MM.1S (cell line): Measurements from ENCODE around the gene JAG2.

ENCODE experiments used
- DNase-seq: peaks from one replicate; pipeline ENCODE4 v3.0.0-alpha.2; 2015
- H2AFZ ChIP-seq: fragments of 300-600 bp; sonication (generic); 2 replicates; pipeline ENCODE4 v1.6.0; 2016; ENCODE audit warnings: antibody characterized with exemption, low read length
- H3F3A ChIP-seq: fragments of 300-600 bp; sonication (generic); 2 replicates; pipeline ENCODE4 v1.6.1; 2016; ENCODE audit warnings: mild to moderate bottlenecking, antibody characterized with exemption, low read length, moderate library complexity, mixed read lengths; ENCODE audit not compliant: insufficient read depth
- H3K27ac ChIP-seq: fragments of 300-600 bp; sonication (generic); 2 replicates; pipeline ENCODE4 v1.5.1; 2016; ENCODE audit warnings: mild to moderate bottlenecking, low read length
- H3K27me3 ChIP-seq: fragments of 300-600 bp; sonication (generic); replicated peaks from 2 replicates; pipeline ENCODE4 v1.6.0; 2016; ENCODE audit warnings: low read length; ENCODE audit not compliant: insufficient read depth
- H3K36me3 ChIP-seq: fragments of 300-600 bp; sonication (generic); replicated peaks from 2 replicates; pipeline ENCODE4 v1.6.1; 2016; ENCODE audit warnings: mild to moderate bottlenecking, low read length, mixed read lengths; ENCODE audit not compliant: insufficient read depth
- H3K4me1 ChIP-seq: fragments of 300-600 bp; sonication (generic); 2 replicates; pipeline ENCODE4 v1.6.1; 2016; ENCODE audit warnings: low read length, mixed read lengths
- H3K4me2 ChIP-seq: fragments of 300-600 bp; sonication (generic); 2 replicates; pipeline ENCODE4 v1.6.0; 2016; ENCODE audit warnings: low read depth, low read length
- H3K4me3 ChIP-seq: fragments of 300-600 bp; sonication (generic); 2 replicates; pipeline ENCODE4 v1.5.1; 2016; ENCODE audit warnings: low read length, mixed read lengths
- H3K79me2 ChIP-seq: fragments of 300-600 bp; sonication (generic); 2 replicates; pipeline ENCODE4 v1.6.1; 2016; ENCODE audit warnings: mixed run types, low read length, mixed read lengths
- H3K9ac ChIP-seq: fragments of 300-600 bp; sonication (generic); 2 replicates; pipeline ENCODE4 v1.6.1; 2016; ENCODE audit warnings: low read length, mixed read lengths
- H3K9me2 ChIP-seq: fragments of 300-600 bp; sonication (generic); replicated peaks from 2 replicates; pipeline ENCODE4 v1.6.1; 2016; ENCODE audit warnings: mild to moderate bottlenecking, low read length, mixed read lengths; ENCODE audit not compliant: insufficient read depth
- H3K9me3 ChIP-seq: fragments of 300-600 bp; sonication (generic); replicated peaks from 2 replicates; pipeline ENCODE4 v1.6.1; 2016; ENCODE audit warnings: mild to moderate bottlenecking, low read length, mixed read lengths; ENCODE audit not compliant: insufficient read depth
- H4K20me1 ChIP-seq: fragments of 300-600 bp; sonication (generic); 2 replicates; pipeline ENCODE4 v1.6.1; 2016; ENCODE audit warnings: mild to moderate bottlenecking, low read length, moderate library complexity, mixed read lengths; ENCODE audit not compliant: insufficient read depth
- EZH2 ChIP-seq: fragments of 300-600 bp; sonication (generic); optimal IDR thresholded peaks from 2 replicates; pipeline ENCODE3; 2017; ENCODE audit warnings: low read depth, mild to moderate bottlenecking, antibody characterized with exemption, low read length, mixed read lengths
- EZH2phosphoT487 ChIP-seq: fragments of 300-600 bp; sonication (generic); IDR thresholded peaks from 2 replicates; pipeline ENCODE4 v1.6.1; 2018; ENCODE audit warnings: antibody characterized with exemption, low read length
- TF ChIP-seq, protein P1 (sequence below): fragments of 300-600 bp; sonication (generic); IDR thresholded peaks from 2 replicates; pipeline ENCODE4 v1.5.1; 2016; ENCODE audit warnings: antibody characterized with exemption, low read length, mixed read lengths

Gene JAG2

DNA sequence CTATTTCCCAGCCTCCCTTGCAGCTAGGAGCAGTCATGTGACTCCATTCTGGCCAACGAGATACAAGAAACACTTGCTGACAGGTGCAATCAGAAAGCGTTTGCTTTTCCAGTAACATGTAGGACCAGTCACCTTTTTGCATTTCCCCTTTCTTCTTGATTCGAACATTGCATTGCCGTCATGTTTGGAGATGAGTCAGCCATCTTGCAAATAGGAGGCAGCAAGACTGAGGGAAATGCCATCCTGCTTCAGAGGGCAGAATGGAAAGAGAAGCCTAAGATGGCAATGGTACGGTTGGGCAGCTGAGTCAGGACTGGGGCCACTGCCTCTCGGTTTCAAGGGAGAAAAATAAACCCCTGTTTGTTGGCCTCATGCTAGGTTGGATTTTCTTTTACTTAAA lies 68.8 kb downstream of the JAG2 start:
- Histone ChIP-seq H3K27me3 (peaks cover 74% of the 10 kb centered on the region), H3K27ac (no peak overlapping the region), H2AFZ (no peak overlapping the region), H3K9ac (no peak overlapping the region), H3K4me2 (no peak overlapping the region), H3K4me3 (no peak overlapping the region), H3K36me3 (no peaks in the 10 kb centered on the region), H3K4me1 (no peaks in the 10 kb centered on the region), H3F3A (no peaks in the 10 kb centered on the region), H3K9me3 (no peaks in the 10 kb centered on the region), H3K9me2 (no peaks in the 10 kb centered on the region), H3K79me2 (no peaks in the 10 kb centered on the region), H4K20me1 (no peaks in the 10 kb centered on the region)
- no peak for DNase-seq
- TF ChIP-seq, protein P1, sequence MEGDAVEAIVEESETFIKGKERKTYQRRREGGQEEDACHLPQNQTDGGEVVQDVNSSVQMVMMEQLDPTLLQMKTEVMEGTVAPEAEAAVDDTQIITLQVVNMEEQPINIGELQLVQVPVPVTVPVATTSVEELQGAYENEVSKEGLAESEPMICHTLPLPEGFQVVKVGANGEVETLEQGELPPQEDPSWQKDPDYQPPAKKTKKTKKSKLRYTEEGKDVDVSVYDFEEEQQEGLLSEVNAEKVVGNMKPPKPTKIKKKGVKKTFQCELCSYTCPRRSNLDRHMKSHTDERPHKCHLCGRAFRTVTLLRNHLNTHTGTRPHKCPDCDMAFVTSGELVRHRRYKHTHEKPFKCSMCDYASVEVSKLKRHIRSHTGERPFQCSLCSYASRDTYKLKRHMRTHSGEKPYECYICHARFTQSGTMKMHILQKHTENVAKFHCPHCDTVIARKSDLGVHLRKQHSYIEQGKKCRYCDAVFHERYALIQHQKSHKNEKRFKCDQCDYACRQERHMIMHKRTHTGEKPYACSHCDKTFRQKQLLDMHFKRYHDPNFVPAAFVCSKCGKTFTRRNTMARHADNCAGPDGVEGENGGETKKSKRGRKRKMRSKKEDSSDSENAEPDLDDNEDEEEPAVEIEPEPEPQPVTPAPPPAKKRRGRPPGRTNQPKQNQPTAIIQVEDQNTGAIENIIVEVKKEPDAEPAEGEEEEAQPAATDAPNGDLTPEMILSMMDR = no peak
- TF ChIP-seq EZH2 = no peak
- TF ChIP-seq EZH2phosphoT487 = no peak

DNA sequence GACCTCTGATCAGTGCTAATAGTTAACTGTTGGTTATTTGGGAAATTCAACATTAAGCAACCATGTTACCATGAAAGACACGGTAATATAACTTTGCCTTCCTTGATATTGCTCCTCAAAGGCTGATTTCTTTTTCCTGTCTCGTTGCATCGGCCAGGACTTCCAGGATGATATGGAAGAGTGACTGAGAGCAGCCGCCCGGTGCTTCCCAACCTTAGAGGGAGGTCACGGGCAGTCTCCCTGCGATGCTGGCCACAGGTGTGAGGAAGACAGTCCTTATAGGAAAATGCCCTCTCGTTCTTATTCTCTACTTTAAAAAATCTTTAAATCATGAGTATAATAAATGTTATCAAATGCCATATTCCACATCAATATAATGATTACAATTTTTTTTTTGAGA lies 70.3 kb downstream of the JAG2 start:
- Histone ChIP-seq H2AFZ (no peak overlapping the region), H3F3A (no peaks in the 10 kb centered on the region), H3K4me1 (no peaks in the 10 kb centered on the region), H3K9me3 (no peaks in the 10 kb centered on the region), H3K27ac (no peak overlapping the region), H3K79me2 (no peaks in the 10 kb centered on the region), H3K4me3 (no peak overlapping the region), H3K36me3 (no peaks in the 10 kb centered on the region), H3K4me2 (no peak overlapping the region), H4K20me1 (no peaks in the 10 kb centered on the region), H3K27me3 (peaks cover 76% of the 10 kb centered on the region), H3K9me2 (no peaks in the 10 kb centered on the region), H3K9ac (no peak overlapping the region)
- TF ChIP-seq EZH2phosphoT487 (no peak), EZH2 (no peak)
- TF ChIP-seq, protein P1 = no peak
- DNase-seq = no peak

- peaks cover 74% of the 10 kb centered on the region for H3K27me3 ChIP-seq
- DNase-seq = no peak
- no peaks in the 10 kb centered on the region for H4K20me1 ChIP-seq
- no peaks in the 10 kb centered on the region for H3F3A ChIP-seq
- no peaks in the 10 kb centered on the region for H3K9me2 ChIP-seq
- H3K9ac ChIP-seq = no peak overlapping the region
- H3K9me3 ChIP-seq = no peaks in the 10 kb centered on the region
- no peak overlapping the region for H3K27ac ChIP-seq
- no peak overlapping the region for H2AFZ ChIP-seq
- no peaks in the 10 kb centered on the region for H3K36me3 ChIP-seq
- no peak overlapping the region for H3K4me3 ChIP-seq
- no peaks in the 10 kb centered on the region for H3K79me2 ChIP-seq
- TF ChIP-seq EZH2 (no peak), EZH2phosphoT487 (no peak)
- TF ChIP-seq, protein P1 = no peak
- no peak overlapping the region for H3K4me2 ChIP-seq
- no peaks in the 10 kb centered on the region for H3K4me1 ChIP-seq
These were observed 70.8 kb downstream of the JAG2 start for GRCh38 chr14:105097794-105098127.
